Tibial artery (tissue), 4 donors: ENCODE measurements around the gene KIF5B.
"Not testable (repeated sequence)": the region's sequence is repeated elsewhere in the genome, so short reads cannot be mapped to it uniquely, and the experiment has no call there.

Experiments used
- DNase-seq, 2 donors: peaks; one replicate each; pipeline ENCODE4 v3.0.0-alpha.2; 2019
- H3K27ac ChIP-seq, 2 donors: fragments of 200-600 bp; sonication (generic) in 1 of 2; 1 replicate in 1 of 2; 2 replicates in 1 of 2; pipeline ENCODE4 v1.5.1; 2018 to 2019; ENCODE audit warnings: mild to moderate bottlenecking in 1 of 2
- H3K27me3 ChIP-seq, 2 donors: fragments of 200-600 bp; sonication (generic) in 1 of 2; one replicate each; pipeline versions ENCODE4 v1.5.1 to v1.6.0; 2016 to 2019
- H3K36me3 ChIP-seq, 3 donors: fragments of 200-600 bp; sonication (generic) in 2 of 3; one replicate each; pipeline ENCODE4 v1.5.1; 2016 to 2019; ENCODE audit warnings: mild to moderate bottlenecking in 2 of 3
- H3K4me1 ChIP-seq, 4 donors: fragments of 200-600 bp; sonication (generic) in 2 of 4; 1 replicate in 3 of 4; 2 replicates in 1 of 4; pipeline ENCODE4 v1.5.1; 2016 to 2019
- H3K4me3 ChIP-seq, 2 donors: fragments of 200-600 bp; sonication (generic) in 1 of 2; 1 replicate in 1 of 2; 2 replicates in 1 of 2; pipeline ENCODE4 v1.5.1; 2018 to 2019; ENCODE audit warnings: mild to moderate bottlenecking in 2 of 2
- H3K9me3 ChIP-seq, 3 donors: fragments of 200-600 bp; sonication (generic) in 1 of 3; one replicate each; pipeline ENCODE4 v1.5.1; 2016 to 2019
- CTCF ChIP-seq, 2 experiments: fragments of 200-600 bp in 1 of 2; fragments of 450-650 bp in 1 of 2; IDR thresholded peaks; one replicate each; pipeline ENCODE4 v1.5.1; 2017 to 2019; ENCODE audit warnings: antibody characterized with exemption in 2 of 2, mild to moderate bottlenecking in 1 of 2, moderate library complexity in 1 of 2
- intact Hi-C: fragments of 100-400 bp; cut with DNase I; formaldehyde crosslinking; loops from one replicate; pipeline ENCODE4 v1.15.0; 2023; ENCODE audit warnings: low total_unique reads

The KIF5B gene

GRCh38 chr10:32055478-32056135 is 618 bp downstream of the KIF5B start:
- Histone ChIP-seq H3K9me3 (no peaks in the 10 kb centered on the region), H3K27me3 (no peaks in the 10 kb centered on the region), H3K4me1 (peaks cover 0 to 33% (median 8%) of the 10 kb centered on the region in 4 donors), H3K36me3 (no peaks in the 10 kb centered on the region), H3K27ac (peak overlapping the region; percentile 97 to 99), H3K4me3 (peak overlapping the region; percentile 81 to 99)
- intact Hi-C loops, result loop anchor here (10.0 kb wide), 1 partner anchor 289 kb away; the partner anchor contains the start of gene EPC1
- peak; percentile 47 to 81 for DNase-seq
- TF ChIP-seq CTCF (IDR thresholded peaks at IDR 0.05), result peak in 1 of 2 experiments; percentile 5

- Histone ChIP-seq H3K27me3 (no peaks in the 10 kb centered on the region), H3K4me1 (peaks cover 0 to 49% (median 21%) of the 10 kb centered on the region in 4 donors), H3K36me3 (no peaks in the 10 kb centered on the region), H3K4me3 (peak overlapping the region; percentile 81 to 99), H3K9me3 (no peaks in the 10 kb centered on the region), H3K27ac (peak overlapping the region; percentile 97 to 99)
- intact Hi-C loops, result loop anchor here (10.0 kb wide), 1 partner anchor 291 kb away; the partner anchor contains the start of gene EPC1
- no peak for TF ChIP-seq CTCF (IDR thresholded peaks at IDR 0.05)
- DNase-seq, result no peak
Observed at GRCh38 chr10:32054094-32054493, 2.1 kb downstream of the KIF5B start.

GRCh38 chr10:32053392-32053791 is 2.8 kb downstream of the KIF5B start:
- H3K4me3 ChIP-seq, result peak overlapping the region; percentile 81 to 99
- intact Hi-C loops, result loop anchor here (10.0 kb wide), 1 partner anchor 291 kb away; the partner anchor contains the start of gene EPC1
- H3K27me3 ChIP-seq, H3K36me3 ChIP-seq, DNase-seq, H3K9me3 ChIP-seq: not testable (repeated sequence)
- H3K27ac ChIP-seq, result peak overlapping the region; percentile 97 to 99
- H3K4me1 ChIP-seq, result peaks cover 0 to 56% (median 28%) of the 10 kb centered on the region in 4 donors

GRCh38 chr10:32051926-32052325 is 4.3 kb downstream of the KIF5B start:
- no peak for TF ChIP-seq CTCF (IDR thresholded peaks at IDR 0.05)
- Histone ChIP-seq H3K4me3 (peak overlapping the region; percentile 81 to 99), H3K27ac (peak overlapping the region; percentile 97 to 99), H3K27me3 (no peaks in the 10 kb centered on the region), H3K36me3 (peaks cover 0 to 5% (median 0%) of the 10 kb centered on the region in 3 donors), H3K9me3 (no peaks in the 10 kb centered on the region), H3K4me1 (peaks cover 0 to 65% (median 31%) of the 10 kb centered on the region in 4 donors)
- DNase-seq, result no peak
- intact Hi-C loops, result loop anchor here (10.0 kb wide), 1 partner anchor 293 kb away; the partner anchor contains the start of gene EPC1

- no peaks in the 10 kb centered on the region for H3K27me3 ChIP-seq
- intact Hi-C loops, result loop anchor here (10.0 kb wide), 1 partner anchor 295 kb away; the partner anchor contains the start of gene EPC1
- peaks cover 0 to 72% (median 34%) of the 10 kb centered on the region in 4 donors for H3K4me1 ChIP-seq
- no peaks in the 10 kb centered on the region for H3K9me3 ChIP-seq
- H3K4me3 ChIP-seq, result peak overlapping the region in 1 of 2 donors; percentile 99
- no peak for DNase-seq
- H3K27ac ChIP-seq, result peak overlapping the region; percentile 97 to 99
- TF ChIP-seq CTCF (IDR thresholded peaks at IDR 0.05), result no peak
- peaks cover 5 to 14% (median 12%) of the 10 kb centered on the region in 3 donors for H3K36me3 ChIP-seq
Observed at GRCh38 chr10:32050177-32050576, 6.0 kb downstream of the KIF5B start.

GRCh38 chr10:32049113-32049512 is 7.1 kb downstream of the KIF5B start:
- H3K4me3 ChIP-seq, result no peak overlapping the region
- peaks cover 0 to 83% (median 35%) of the 10 kb centered on the region in 4 donors for H3K4me1 ChIP-seq
- peaks cover 5 to 23% (median 21%) of the 10 kb centered on the region in 3 donors for H3K36me3 ChIP-seq
- TF ChIP-seq CTCF (IDR thresholded peaks at IDR 0.05), result no peak
- no peaks in the 10 kb centered on the region for H3K9me3 ChIP-seq
- peak overlapping the region in 1 of 2 donors; percentile 97 for H3K27ac ChIP-seq
- intact Hi-C loops, result no loop called here
- DNase-seq, result no peak
- H3K27me3 ChIP-seq, result no peaks in the 10 kb centered on the region
